Measurements from ENCODE around the gene STARD9.

The STARD9 gene

GRCh38 chr15:42582569-42583375 lies 7.4 kb downstream of the STARD9 start:
- Histone ChIP-seq H3K79me2 (ENCODE audit: insufficient read depth, low read length) (peaks cover 87% of the 10 kb centered on the region), H3K9me3 (ENCODE audit: insufficient read depth, low read depth, low read length) (no peaks in the 10 kb centered on the region), H3K36me3 (ENCODE audit: insufficient read depth, low read length) (peaks cover 14% of the 10 kb centered on the region; the same call in 1 of the 2 replicates), H3K27me3 (ENCODE audit: insufficient read depth, low read length, poor library complexity, severe bottlenecking) (no peaks in the 10 kb centered on the region), H3K4me2 (ENCODE audit: low read depth, low read length, poor library complexity, severe bottlenecking) (peak overlapping the region; percentile 93), H2AFZ (ENCODE audit: low read length) (no peak overlapping the region), H3K4me1 (ENCODE audit: insufficient read depth, low read length, poor library complexity, severe bottlenecking) (peaks cover 53% of the 10 kb centered on the region), H3K9me2 (replicated peaks; ENCODE audit: low read depth, low read length) (no peaks in the 10 kb centered on the region), H3F3A (ENCODE audit: low read depth) (no peaks in the 10 kb centered on the region), H3K9ac (ENCODE audit: low read depth, low read length, poor library complexity, severe bottlenecking) (peak overlapping the region; percentile 76), H3K4me3 (ENCODE audit: low read length, poor library complexity, severe bottlenecking) (peak overlapping the region; percentile 76), H4K20me1 (ENCODE audit: insufficient read depth, low read length, poor library complexity, severe bottlenecking) (peaks cover 10% of the 10 kb centered on the region)
- TF ChIP-seq CTCF (conservative IDR thresholded peaks at IDR 0.05; ENCODE audit: low read length) (no peak), EZH2phosphoT487 (IDR thresholded peaks at IDR 0.05; ENCODE audit: borderline replicate concordance) (no peak)

- Histone ChIP-seq H3K9ac (ENCODE audit: low read depth, low read length, poor library complexity, severe bottlenecking) (peak overlapping the region; percentile 76), H3F3A (ENCODE audit: low read depth) (no peaks in the 10 kb centered on the region), H2AFZ (ENCODE audit: low read length) (no peak overlapping the region), H3K27me3 (ENCODE audit: insufficient read depth, low read length, poor library complexity, severe bottlenecking) (no peaks in the 10 kb centered on the region), H3K4me2 (ENCODE audit: low read depth, low read length, poor library complexity, severe bottlenecking) (peak overlapping the region; percentile 93), H3K79me2 (ENCODE audit: insufficient read depth, low read length) (peaks cover 73% of the 10 kb centered on the region), H3K4me1 (ENCODE audit: insufficient read depth, low read length, poor library complexity, severe bottlenecking) (peaks cover 50% of the 10 kb centered on the region), H3K36me3 (ENCODE audit: insufficient read depth, low read length) (peaks cover 14% of the 10 kb centered on the region; the same call in 1 of the 2 replicates), H4K20me1 (ENCODE audit: insufficient read depth, low read length, poor library complexity, severe bottlenecking) (no peaks in the 10 kb centered on the region), H3K4me3 (ENCODE audit: low read length, poor library complexity, severe bottlenecking) (peak overlapping the region; percentile 76), H3K9me2 (replicated peaks; ENCODE audit: low read depth, low read length) (no peaks in the 10 kb centered on the region), H3K9me3 (ENCODE audit: insufficient read depth, low read depth, low read length) (no peaks in the 10 kb centered on the region)
- no peak for TF ChIP-seq CTCF (conservative IDR thresholded peaks at IDR 0.05; ENCODE audit: low read length)
Measured at GRCh38 chr15:42584031-42584765, 8.8 kb downstream of the STARD9 start.

GRCh38 chr15:42590619-42591237 lies 15.3 kb downstream of the STARD9 start:
- H3K4me3 ChIP-seq (ENCODE audit: low read length, poor library complexity, severe bottlenecking): no peak overlapping the region
- TF ChIP-seq CTCF (conservative IDR thresholded peaks at IDR 0.05; ENCODE audit: low read length) (no peak), EZH2phosphoT487 (IDR thresholded peaks at IDR 0.05; ENCODE audit: borderline replicate concordance) (no peak)

More at GRCh38 chr15:42590619-42591237, 15.3 kb downstream of the STARD9 start:
- Histone ChIP-seq H3K9me2 (replicated peaks; ENCODE audit: low read depth, low read length) (no peaks in the 10 kb centered on the region), H2AFZ (ENCODE audit: low read length) (no peak overlapping the region), H4K20me1 (ENCODE audit: insufficient read depth, low read length, poor library complexity, severe bottlenecking) (no peaks in the 10 kb centered on the region), H3K9ac (ENCODE audit: low read depth, low read length, poor library complexity, severe bottlenecking) (peak overlapping the region; percentile 5), H3K4me2 (ENCODE audit: low read depth, low read length, poor library complexity, severe bottlenecking) (no peak overlapping the region), H3K27me3 (ENCODE audit: insufficient read depth, low read length, poor library complexity, severe bottlenecking) (no peaks in the 10 kb centered on the region), H3K9me3 (ENCODE audit: insufficient read depth, low read depth, low read length) (no peaks in the 10 kb centered on the region), H3K36me3 (ENCODE audit: insufficient read depth, low read length) (peaks cover 42% of the 10 kb centered on the region; the same call in 1 of the 2 replicates), H3K79me2 (ENCODE audit: insufficient read depth, low read length) (peaks cover 58% of the 10 kb centered on the region), H3K4me1 (ENCODE audit: insufficient read depth, low read length, poor library complexity, severe bottlenecking) (peaks cover 17% of the 10 kb centered on the region), H3F3A (ENCODE audit: low read depth) (no peaks in the 10 kb centered on the region)
